GM23248 (cell line): ENCODE results near the gene FILIP1L. TPM values are rescaled to one million over a fixed set of nuclear protein-coding genes. Genes with fewer than 3 reads are reported as not detected.
A peak's percentile ranks its signal among the peaks of the same experiment; 100 is the strongest.

Experiments used
- DNase-seq: peaks from one replicate; pipeline ENCODE4 v3.0.0-alpha.2; 2015
- H2AFZ ChIP-seq: fragments of 200-600 bp; sonication (generic); 2 replicates; pipeline ENCODE4 v1.6.1; 2016; ENCODE audit warnings: antibody characterized with exemption
- H3F3A ChIP-seq: fragments of 200-600 bp; sonication (generic); 2 replicates; pipeline ENCODE4 v1.6.1; 2016; ENCODE audit warnings: mild to moderate bottlenecking, antibody characterized with exemption, mixed run types; ENCODE audit not compliant: insufficient read depth
- H3K27ac ChIP-seq: fragments of 200-600 bp; sonication (generic); 2 replicates; pipeline ENCODE4 v1.5.1; 2016; ENCODE audit warnings: mild to moderate bottlenecking
- H3K27me3 ChIP-seq: fragments of 200-600 bp; sonication (generic); replicated peaks from 2 replicates; pipeline ENCODE4 v1.6.1; 2016; ENCODE audit warnings: mild to moderate bottlenecking; ENCODE audit not compliant: insufficient read depth
- H3K36me3 ChIP-seq: fragments of 200-600 bp; sonication (generic); 2 replicates; pipeline ENCODE4 v1.6.1; 2016; ENCODE audit warnings: low read depth, mild to moderate bottlenecking
- H3K4me1 ChIP-seq: fragments of 200-600 bp; sonication (generic); 2 replicates; pipeline ENCODE4 v1.6.1; 2016; ENCODE audit warnings: mild to moderate bottlenecking; ENCODE audit not compliant: insufficient read depth
- H3K4me2 ChIP-seq: fragments of 200-600 bp; sonication (generic); one replicate; pipeline ENCODE4 v1.6.1; 2016; ENCODE audit warnings: mild to moderate bottlenecking; ENCODE audit not compliant: unreplicated experiment
- H3K4me3 ChIP-seq: fragments of 200-600 bp; sonication (generic); 2 replicates; pipeline ENCODE4 v1.5.1; 2016; ENCODE audit warnings: mild to moderate bottlenecking
- H3K79me2 ChIP-seq: fragments of 200-600 bp; sonication (generic); 2 replicates; pipeline ENCODE4 v1.6.1; 2016; ENCODE audit warnings: mild to moderate bottlenecking; ENCODE audit not compliant: insufficient read depth
- H3K9ac ChIP-seq: fragments of 200-600 bp; sonication (generic); 2 replicates; pipeline ENCODE4 v1.6.1; 2016; ENCODE audit warnings: mild to moderate bottlenecking
- H3K9me2 ChIP-seq: fragments of 200-600 bp; sonication (generic); 2 replicates; pipeline ENCODE4 v1.6.1; 2016; ENCODE audit warnings: mixed run types, mild to moderate bottlenecking, moderate library complexity; ENCODE audit not compliant: insufficient read depth
- H3K9me3 ChIP-seq: fragments of 200-600 bp; sonication (generic); one replicate; pipeline ENCODE4 v1.6.1; 2017; ENCODE audit warnings: low read depth
- H4K20me1 ChIP-seq: fragments of 200-600 bp; sonication (generic); 2 replicates; pipeline ENCODE4 v1.6.0; 2016; ENCODE audit not compliant: insufficient read depth
- EZH2 ChIP-seq: fragments of 200-600 bp; sonication (generic); IDR thresholded peaks from 2 replicates; pipeline ENCODE4 v1.6.1; 2018; ENCODE audit warnings: antibody characterized with exemption, mild to moderate bottlenecking; ENCODE audit not compliant: insufficient read depth, poor library complexity, severe bottlenecking
- EZH2phosphoT487 ChIP-seq: fragments of 200-600 bp; sonication (generic); IDR thresholded peaks from 2 replicates; pipeline ENCODE4 v1.6.1; 2018; ENCODE audit warnings: antibody characterized with exemption, moderate library complexity, mild to moderate bottlenecking, low read depth; ENCODE audit not compliant: insufficient read depth
- WGBS, 2 experiments: methylation state at CpG; one replicate each; pipeline ENCODE4 v1.1.6; 2015 to 2017; ENCODE audit warnings: low lambda C conversion rate in 2 of 2, low coverage in 1 of 2; ENCODE audit errors: missing lambda C conversion rate in 2 of 2; 5-methylcytosine and 5-hydroxymethylcytosine counted together
- in situ Hi-C: fragments of 300-500 bp; cut with MboI; formaldehyde crosslinking; loops from 2 replicates; pipeline ENCODE4 v1.15.0; 2020
- polyA plus RNA-seq: library from polyadenylated mRNA; unstranded; fragments of >200 nt; fragmentation: Nextera tagmentation; extraction: Ambion mirVana; gene quantifications from 2 replicates; pipeline ENCODE4 v1.2.1, GENCODE V29; 2016
- total RNA-seq: library from RNA; depleted of rRNA; stranded (reverse); fragments of >200 nt; shearing (Covaris generic); gene quantifications from 2 replicates; pipeline ENCODE4 v1.2.3, GENCODE V29; 2014

FILIP1L gene
- total and polyA plus RNA-seq, 2 experiments from 2014 or later, result 45.0 to 66.3 TPM

- peak; percentile 20 for DNase-seq
- H3K36me3 ChIP-seq, result no peaks in the 10 kb centered on the region
- WGBS, 2 experiments, result 21 to 34% methylated on average over 2 of the region's 2 CpGs
- H3K9me2 ChIP-seq, result no peaks in the 10 kb centered on the region
- peak overlapping the region; percentile 86 for H3K4me2 ChIP-seq
- TF ChIP-seq EZH2phosphoT487, result no peak
- TF ChIP-seq EZH2, result no peak
- in situ Hi-C loops, result no loop called here
- peaks cover 39% of the 10 kb centered on the region for H3F3A ChIP-seq
- H3K4me1 ChIP-seq, result peaks cover 36% of the 10 kb centered on the region
- H3K27ac ChIP-seq, result peak overlapping the region; percentile 93
- no peaks in the 10 kb centered on the region for H4K20me1 ChIP-seq
- H3K9ac ChIP-seq, result peak overlapping the region; percentile 61
- H3K27me3 ChIP-seq, result no peaks in the 10 kb centered on the region
- no peak overlapping the region for H2AFZ ChIP-seq
- no peaks in the 10 kb centered on the region for H3K79me2 ChIP-seq
- no peaks in the 10 kb centered on the region for H3K9me3 ChIP-seq
- no peak overlapping the region for H3K4me3 ChIP-seq
Observed at GRCh38 chr3:100158918-100159330, 44.6 kb upstream of the FILIP1L start.

GRCh38 chr3:100157685-100158084 lies 43.4 kb upstream of the FILIP1L start:
- TF ChIP-seq EZH2phosphoT487 (no peak), EZH2 (no peak)
- H3K27ac ChIP-seq, result no peak overlapping the region

GRCh38 chr3:100155590-100155989 lies 41.3 kb upstream of the FILIP1L start:
- DNase-seq, result no peak
- Histone ChIP-seq H3K4me3 (no peak overlapping the region), H3K9ac (no peak overlapping the region), H3F3A (peaks cover 34% of the 10 kb centered on the region), H4K20me1 (no peaks in the 10 kb centered on the region), H3K79me2 (no peaks in the 10 kb centered on the region), H3K27ac (peak overlapping the region; percentile 22; the same call in 1 of the 2 replicates), H3K4me2 (no peak overlapping the region), H3K9me2 (no peaks in the 10 kb centered on the region), H3K27me3 (no peaks in the 10 kb centered on the region), H3K9me3 (no peaks in the 10 kb centered on the region), H3K4me1 (peaks cover 31% of the 10 kb centered on the region), H3K36me3 (no peaks in the 10 kb centered on the region), H2AFZ (no peak overlapping the region)
- no peak for TF ChIP-seq EZH2phosphoT487
- in situ Hi-C loops, result no loop called here

More at GRCh38 chr3:100157685-100158084, 43.4 kb upstream of the FILIP1L start:
- Histone ChIP-seq H3F3A (peaks cover 39% of the 10 kb centered on the region), H3K9me3 (no peaks in the 10 kb centered on the region), H3K4me3 (no peak overlapping the region), H3K4me1 (peaks cover 36% of the 10 kb centered on the region), H3K27me3 (no peaks in the 10 kb centered on the region), H3K79me2 (no peaks in the 10 kb centered on the region), H3K9ac (no peak overlapping the region), H2AFZ (no peak overlapping the region), H3K36me3 (no peaks in the 10 kb centered on the region), H4K20me1 (no peaks in the 10 kb centered on the region), H3K9me2 (no peaks in the 10 kb centered on the region), H3K4me2 (no peak overlapping the region)
- 52 to 53% methylated on average over 2 of the region's 2 CpGs for WGBS, 2 experiments
- in situ Hi-C loops, result no loop called here
- DNase-seq, result no peak

GRCh38 chr3:100155128-100155527 lies 40.8 kb upstream of the FILIP1L start:
- Histone ChIP-seq H3K79me2 (no peaks in the 10 kb centered on the region), H3F3A (peaks cover 34% of the 10 kb centered on the region), H2AFZ (no peak overlapping the region), H3K4me3 (no peak overlapping the region), H3K36me3 (no peaks in the 10 kb centered on the region), H3K4me2 (no peak overlapping the region), H3K9ac (no peak overlapping the region), H3K9me2 (no peaks in the 10 kb centered on the region), H3K4me1 (peaks cover 31% of the 10 kb centered on the region), H4K20me1 (no peaks in the 10 kb centered on the region), H3K27ac (peak overlapping the region; percentile 22; the same call in 1 of the 2 replicates), H3K27me3 (no peaks in the 10 kb centered on the region), H3K9me3 (no peaks in the 10 kb centered on the region)
- DNase-seq, result peak; percentile 65
- TF ChIP-seq EZH2phosphoT487 (no peak), EZH2 (no peak)
- in situ Hi-C loops, result no loop called here

GRCh38 chr3:100154171-100154570 lies 39.9 kb upstream of the FILIP1L start:
- 90 to 96% methylated on average over 1 of the region's 1 CpG for WGBS, 2 experiments
- Histone ChIP-seq H3K4me3 (no peak overlapping the region), H3K27ac (no peak overlapping the region), H3K9me2 (no peaks in the 10 kb centered on the region), H3K9ac (no peak overlapping the region), H3K9me3 (no peaks in the 10 kb centered on the region), H2AFZ (no peak overlapping the region), H3K36me3 (no peaks in the 10 kb centered on the region), H4K20me1 (no peaks in the 10 kb centered on the region), H3K27me3 (no peaks in the 10 kb centered on the region), H3K79me2 (no peaks in the 10 kb centered on the region), H3F3A (peaks cover 24% of the 10 kb centered on the region), H3K4me1 (peaks cover 25% of the 10 kb centered on the region), H3K4me2 (no peak overlapping the region)
- TF ChIP-seq EZH2phosphoT487 (no peak), EZH2 (no peak)
- in situ Hi-C loops, result no loop called here
- DNase-seq, result no peak
